ENCODE data around the gene BLOC1S5. TPM values are rescaled to one million over a fixed set of nuclear protein-coding genes. Genes with fewer than 3 reads are reported as not detected.
A peak's percentile ranks its signal among the peaks of the same experiment; 100 is the strongest.

The BLOC1S5 gene
- polyA plus RNA-seq, 2 of the 4 experiments (the other 2 are of a cell fraction): 10.2 to 10.8 TPM

DNA sequence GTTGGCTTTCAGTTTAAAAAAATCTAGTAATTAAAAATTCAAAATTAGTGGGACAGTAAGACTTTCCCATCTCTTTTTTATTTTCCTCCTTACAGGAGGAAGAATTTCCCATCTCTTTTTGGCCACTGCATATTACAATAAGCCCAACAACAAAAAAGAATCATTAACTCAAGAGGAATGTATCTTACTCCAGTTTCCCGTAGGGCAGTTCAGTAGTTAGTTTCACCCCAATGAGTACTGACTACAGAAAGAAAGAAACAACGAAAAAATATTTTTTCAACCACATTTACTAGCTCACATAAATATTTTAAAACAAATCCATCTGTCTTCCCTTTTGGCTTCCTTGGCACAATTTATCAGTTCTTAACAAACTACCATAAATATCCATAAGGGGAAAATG is 14.9 kb upstream of the BLOC1S5 start:
- H3K4me3 ChIP-seq: no peak overlapping the region
- ChIA-PET CTCF (interaction anchor here (0.9 to 1.1 kb wide), 2 partner anchors 73 to 87 kb away, joined by 3 read pairs; no protein-coding TSS in a partner anchor), POLR2A (interaction anchor here (0.8 kb wide), 1 partner anchor 23 kb away, joined by 3 read pairs; the partner anchor contains the start of gene EEF1E1)
- TF ChIP-seq, protein P1, sequence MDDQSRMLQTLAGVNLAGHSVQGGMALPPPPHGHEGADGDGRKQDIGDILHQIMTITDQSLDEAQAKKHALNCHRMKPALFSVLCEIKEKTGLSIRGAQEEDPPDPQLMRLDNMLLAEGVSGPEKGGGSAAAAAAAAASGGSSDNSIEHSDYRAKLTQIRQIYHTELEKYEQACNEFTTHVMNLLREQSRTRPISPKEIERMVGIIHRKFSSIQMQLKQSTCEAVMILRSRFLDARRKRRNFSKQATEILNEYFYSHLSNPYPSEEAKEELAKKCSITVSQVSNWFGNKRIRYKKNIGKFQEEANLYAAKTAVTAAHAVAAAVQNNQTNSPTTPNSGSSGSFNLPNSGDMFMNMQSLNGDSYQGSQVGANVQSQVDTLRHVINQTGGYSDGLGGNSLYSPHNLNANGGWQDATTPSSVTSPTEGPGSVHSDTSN (IDR thresholded peaks at IDR 0.05): no peak
- peaks cover 47% of the 10 kb centered on the region for H3K4me1 ChIP-seq
- peak overlapping the region; percentile 57 for H3K4me2 ChIP-seq
- DNase-seq (ENCODE audit: low read depth in 1 of 2, low spot score in 1 of 2): no peak
- ATAC-seq: no peak
- H3K9me3 ChIP-seq: no peaks in the 10 kb centered on the region
- no peak for FAIRE-seq
- peak overlapping the region in 1 of 2 experiments; percentile 48; a peak in 1 of 6 replicates for H3K27ac ChIP-seq
- 33% methylated on average over 2 of the region's 2 CpGs for WGBS (ENCODE audit: missing lambda C conversion rate)

DNA sequence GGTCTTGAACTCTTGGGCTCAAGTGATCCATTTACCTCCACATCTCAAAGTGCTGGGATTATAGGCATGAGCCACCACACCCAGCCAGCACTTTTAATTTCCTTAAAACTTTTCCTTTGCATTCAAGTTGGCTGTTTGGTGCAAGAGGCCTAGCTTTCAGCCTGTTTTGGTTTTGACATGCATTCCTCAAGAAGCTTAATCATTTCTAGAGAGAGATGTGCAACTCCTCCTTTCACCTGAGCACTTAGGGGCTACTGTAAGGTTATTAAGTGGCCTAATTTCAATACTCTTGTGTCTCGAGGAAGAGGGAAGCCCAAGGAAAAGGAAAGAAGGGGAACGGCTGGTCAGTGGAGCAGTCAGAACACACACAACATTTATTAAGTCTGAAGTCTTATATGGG is 13.8 kb upstream of the BLOC1S5 start:
- DNase-seq (ENCODE audit: low read depth in 1 of 2, low spot score in 1 of 2) (no peak), FAIRE-seq (no peak), ATAC-seq (no peak)
- no peak for TF ChIP-seq PHF8 (IDR thresholded peaks at IDR 0.05; ENCODE audit: borderline replicate concordance, low read depth)
- no peak for TF ChIP-seq ZNF302 (CRISPR knock-in tag; IDR thresholded peaks at IDR 0.05)
- no peak for TF ChIP-seq MAZ (IDR thresholded peaks at IDR 0.05; ENCODE audit: borderline replicate concordance, low read depth, low read length)
- TF ChIP-seq, protein P2, sequence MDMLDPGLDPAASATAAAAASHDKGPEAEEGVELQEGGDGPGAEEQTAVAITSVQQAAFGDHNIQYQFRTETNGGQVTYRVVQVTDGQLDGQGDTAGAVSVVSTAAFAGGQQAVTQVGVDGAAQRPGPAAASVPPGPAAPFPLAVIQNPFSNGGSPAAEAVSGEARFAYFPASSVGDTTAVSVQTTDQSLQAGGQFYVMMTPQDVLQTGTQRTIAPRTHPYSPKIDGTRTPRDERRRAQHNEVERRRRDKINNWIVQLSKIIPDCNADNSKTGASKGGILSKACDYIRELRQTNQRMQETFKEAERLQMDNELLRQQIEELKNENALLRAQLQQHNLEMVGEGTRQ (IDR thresholded peaks at IDR 0.05): no peak
- no peak for TF ChIP-seq JUNB (IDR thresholded peaks at IDR 0.05)
- no peak for TF ChIP-seq HOXA7 (CRISPR knock-in tag; IDR thresholded peaks at IDR 0.05)
- no peak for TF ChIP-seq TFCP2L1 (CRISPR knock-in tag; IDR thresholded peaks at IDR 0.05)
- TF ChIP-seq SMC3 (IDR thresholded peaks at IDR 0.05): no peak
- no peak for TF ChIP-seq RARB (CRISPR knock-in tag; IDR thresholded peaks at IDR 0.05)
- TF ChIP-seq, protein P3, sequence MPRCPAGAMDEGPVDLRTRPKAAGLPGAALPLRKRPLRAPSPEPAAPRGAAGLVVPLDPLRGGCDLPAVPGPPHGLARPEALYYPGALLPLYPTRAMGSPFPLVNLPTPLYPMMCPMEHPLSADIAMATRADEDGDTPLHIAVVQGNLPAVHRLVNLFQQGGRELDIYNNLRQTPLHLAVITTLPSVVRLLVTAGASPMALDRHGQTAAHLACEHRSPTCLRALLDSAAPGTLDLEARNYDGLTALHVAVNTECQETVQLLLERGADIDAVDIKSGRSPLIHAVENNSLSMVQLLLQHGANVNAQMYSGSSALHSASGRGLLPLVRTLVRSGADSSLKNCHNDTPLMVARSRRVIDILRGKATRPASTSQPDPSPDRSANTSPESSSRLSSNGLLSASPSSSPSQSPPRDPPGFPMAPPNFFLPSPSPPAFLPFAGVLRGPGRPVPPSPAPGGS (IDR thresholded peaks at IDR 0.05): no peak
- TF ChIP-seq CBX2 (IDR thresholded peaks at IDR 0.05; ENCODE audit: borderline replicate concordance, low read depth): no peak
- TF ChIP-seq NR3C1 (IDR thresholded peaks at IDR 0.05): no peak
- TF ChIP-seq SREBF2 (IDR thresholded peaks at IDR 0.05): no peak
- TF ChIP-seq, protein P4, sequence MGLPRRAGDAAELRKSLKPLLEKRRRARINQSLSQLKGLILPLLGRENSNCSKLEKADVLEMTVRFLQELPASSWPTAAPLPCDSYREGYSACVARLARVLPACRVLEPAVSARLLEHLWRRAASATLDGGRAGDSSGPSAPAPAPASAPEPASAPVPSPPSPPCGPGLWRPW (IDR thresholded peaks at IDR 0.05): no peak
- no peak for TF ChIP-seq EP300 (IDR thresholded peaks at IDR 0.05)
- H3K4me1 ChIP-seq: peaks cover 36% of the 10 kb centered on the region
- 100% methylated on average over 2 of the region's 2 CpGs for WGBS (ENCODE audit: missing lambda C conversion rate)
- POLR2A ChIA-PET: no interaction called here
- no peak overlapping the region for H3K27ac ChIP-seq
- H3K4me2 ChIP-seq: no peak overlapping the region
- no peak overlapping the region for H3K4me3 ChIP-seq
- H3K9me3 ChIP-seq: no peaks in the 10 kb centered on the region
- CTCF ChIA-PET: no interaction called here

DNA sequence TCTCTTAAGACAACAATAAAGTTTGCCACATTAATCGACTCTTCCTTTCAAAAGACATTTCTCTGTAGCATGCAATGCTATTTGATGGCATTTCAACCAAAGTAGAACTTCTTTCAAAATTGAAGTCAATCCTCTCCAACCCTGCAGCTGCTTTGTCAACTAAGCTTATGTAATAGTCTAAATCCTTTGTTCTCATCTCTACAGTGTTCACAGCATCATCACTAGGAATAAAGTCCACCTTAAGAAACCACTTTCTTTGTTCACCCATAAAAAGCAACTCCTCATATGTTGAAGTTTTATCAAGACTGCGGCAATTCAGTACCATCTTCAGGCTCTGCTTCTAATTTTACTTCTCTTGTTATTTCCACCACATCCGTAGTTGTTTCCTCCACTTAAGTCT is 11.5 kb upstream of the BLOC1S5 start:
- 85% methylated on average over 3 of the region's 3 CpGs for WGBS (ENCODE audit: missing lambda C conversion rate)
- H3K4me3 ChIP-seq: no peak overlapping the region
- ATAC-seq: no peak
- ChIA-PET CTCF (no interaction called here), POLR2A (no interaction called here)
- H3K27ac ChIP-seq: no peak overlapping the region
- H3K4me2 ChIP-seq: no peak overlapping the region
- H3K9me3 ChIP-seq: no peaks in the 10 kb centered on the region
- no peak for TF ChIP-seq EHMT2 (IDR thresholded peaks at IDR 0.05; ENCODE audit: low read depth)
- no peak for TF ChIP-seq HEYL (CRISPR knock-in tag; IDR thresholded peaks at IDR 0.05)
- TF ChIP-seq JUN (IDR thresholded peaks at IDR 0.05): no peak
- TF ChIP-seq SREBF2 (IDR thresholded peaks at IDR 0.05): no peak
- no peak for FAIRE-seq
- H3K4me1 ChIP-seq: peaks cover 21% of the 10 kb centered on the region
- DNase-seq (ENCODE audit: low read depth in 1 of 2, low spot score in 1 of 2): no peak

Data from A549 (cell line).